Effector memory CD4-positive, alpha-beta T cell (primary cell): ENCODE results near the gene KL.

Experiments used
- DNase-seq, 3 donors: peaks; one replicate each; pipeline ENCODE4 v3.0.0-alpha.2; 2020
- H3K27ac ChIP-seq: 2 replicates; pipeline ENCODE4 v1.7.0; 2013; ENCODE audit warnings: mild to moderate bottlenecking, low read length, moderate library complexity; ENCODE audit not compliant: insufficient read depth, poor library complexity, severe bottlenecking
- H3K27me3 ChIP-seq: replicated peaks from 2 replicates; pipeline ENCODE4 v1.7.0; 2013; ENCODE audit warnings: mild to moderate bottlenecking, low read length; ENCODE audit not compliant: insufficient read depth, control insufficient read depth, poor library complexity, severe bottlenecking
- H3K36me3 ChIP-seq: 2 replicates; pipeline ENCODE4 v1.7.0; 2013; ENCODE audit warnings: mild to moderate bottlenecking, low read length, moderate library complexity; ENCODE audit not compliant: control insufficient read depth, insufficient read depth
- H3K4me1 ChIP-seq: 2 replicates; pipeline ENCODE4 v1.7.0; 2013; ENCODE audit warnings: low read length, mild to moderate bottlenecking; ENCODE audit not compliant: control insufficient read depth, insufficient read depth, poor library complexity, severe bottlenecking
- H3K4me3 ChIP-seq: 2 replicates; pipeline ENCODE4 v1.7.0; 2013; ENCODE audit warnings: low read length, low read depth, mild to moderate bottlenecking; ENCODE audit not compliant: insufficient read depth, poor library complexity, severe bottlenecking
- H3K9me3 ChIP-seq: 2 replicates; pipeline ENCODE4 v1.7.0; 2013; ENCODE audit warnings: mild to moderate bottlenecking, low read length, moderate library complexity; ENCODE audit not compliant: control insufficient read depth

KL gene

DNA sequence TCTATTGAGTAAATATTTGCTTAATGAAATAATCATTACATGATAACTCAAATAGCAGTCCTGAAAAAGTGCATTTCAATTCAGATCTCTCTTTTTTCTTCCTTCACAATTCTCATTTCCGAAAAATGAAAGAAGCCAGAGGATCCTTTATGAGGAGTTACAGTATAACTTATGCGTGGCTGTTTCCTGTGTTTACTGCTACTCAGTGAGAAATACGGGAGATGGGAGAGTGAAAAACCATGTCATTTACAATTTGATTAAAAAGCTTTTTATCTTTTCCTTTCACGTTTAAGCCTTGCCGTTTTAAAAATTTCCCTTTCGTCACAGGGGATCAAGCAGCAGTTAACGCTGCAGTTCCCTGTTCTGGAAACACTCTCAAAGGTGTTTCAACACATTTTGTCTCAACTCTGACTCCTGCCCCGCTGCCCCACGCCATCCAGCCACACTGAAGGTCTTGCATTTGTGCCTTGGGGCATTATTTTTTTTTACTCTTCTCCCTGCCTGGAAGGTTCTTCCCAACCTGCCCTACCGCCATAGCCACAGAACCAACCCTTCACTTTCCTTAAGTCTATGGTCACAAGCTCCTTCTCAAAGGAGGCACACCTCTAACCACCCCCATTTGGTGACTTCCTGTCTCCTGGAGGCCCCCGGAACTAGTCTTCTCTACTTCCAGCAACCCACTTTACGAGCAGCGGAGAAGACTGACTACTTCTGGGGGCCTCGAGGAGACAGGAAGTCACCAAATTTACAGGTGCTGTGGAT lies 17.0 kb downstream of the KL start:
- DNase-seq = no peak
- H3K4me3 ChIP-seq = peak overlapping the region; percentile 11
- H3K27ac ChIP-seq = no peak overlapping the region

GRCh38 chr13:33033986-33034385 lies 17.8 kb downstream of the KL start:
- no peaks in the 10 kb centered on the region for H3K4me1 ChIP-seq
- no peaks in the 10 kb centered on the region for H3K36me3 ChIP-seq
- no peak overlapping the region for H3K4me3 ChIP-seq
- DNase-seq = no peak
- no peaks in the 10 kb centered on the region for H3K9me3 ChIP-seq
- H3K27ac ChIP-seq = no peak overlapping the region
- no peaks in the 10 kb centered on the region for H3K27me3 ChIP-seq

More for the DNA sequence above, 17.0 kb downstream of the KL start:
- no peaks in the 10 kb centered on the region for H3K36me3 ChIP-seq
- H3K4me1 ChIP-seq = no peaks in the 10 kb centered on the region
- no peaks in the 10 kb centered on the region for H3K9me3 ChIP-seq
- H3K27me3 ChIP-seq = no peaks in the 10 kb centered on the region

- Histone ChIP-seq H3K36me3 (no peaks in the 10 kb centered on the region), H3K27ac (no peak overlapping the region), H3K9me3 (no peaks in the 10 kb centered on the region), H3K27me3 (no peaks in the 10 kb centered on the region), H3K4me1 (no peaks in the 10 kb centered on the region), H3K4me3 (no peak overlapping the region)
- no peak for DNase-seq
Observed at GRCh38 chr13:33034882-33035520, 18.8 kb downstream of the KL start.

- no peaks in the 10 kb centered on the region for H3K9me3 ChIP-seq
- no peaks in the 10 kb centered on the region for H3K4me1 ChIP-seq
- no peak for DNase-seq
- no peak overlapping the region for H3K4me3 ChIP-seq
- no peaks in the 10 kb centered on the region for H3K36me3 ChIP-seq
- no peaks in the 10 kb centered on the region for H3K27me3 ChIP-seq
- H3K27ac ChIP-seq = no peak overlapping the region
Observed at GRCh38 chr13:33037673-33038072, 21.4 kb downstream of the KL start.

DNA sequence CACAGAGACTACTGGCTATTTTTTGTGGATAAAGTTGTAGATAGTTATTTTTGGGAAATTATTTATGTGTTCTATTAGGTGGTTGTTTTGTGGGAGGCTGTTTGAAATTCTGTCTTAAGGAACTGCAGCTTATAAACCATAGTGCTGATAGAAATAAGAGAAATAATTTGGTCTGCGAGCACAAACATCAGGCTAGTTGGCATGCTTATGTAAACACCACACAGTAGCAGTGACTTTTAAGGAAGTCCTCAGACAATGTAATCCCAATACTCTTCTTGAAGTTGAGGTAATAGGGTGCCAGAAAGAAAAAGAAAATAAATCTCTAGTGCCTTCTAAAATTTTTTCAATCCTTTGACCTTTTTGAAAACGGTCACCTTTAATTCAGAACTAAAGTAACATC lies 23.9 kb downstream of the KL start:
- no peak for DNase-seq

GRCh38 chr13:33045851-33046592 lies 29.8 kb downstream of the KL start:
- Histone ChIP-seq H3K27me3 (peaks cover 2% of the 10 kb centered on the region), H3K4me3 (no peak overlapping the region), H3K9me3 (no peaks in the 10 kb centered on the region), H3K36me3 (no peaks in the 10 kb centered on the region), H3K4me1 (no peaks in the 10 kb centered on the region), H3K27ac (no peak overlapping the region)
- DNase-seq = no peak

More for the DNA sequence above, 23.9 kb downstream of the KL start:
- no peaks in the 10 kb centered on the region for H3K27me3 ChIP-seq
- no peak overlapping the region for H3K27ac ChIP-seq
- no peaks in the 10 kb centered on the region for H3K4me1 ChIP-seq
- no peak overlapping the region for H3K4me3 ChIP-seq
- no peaks in the 10 kb centered on the region for H3K36me3 ChIP-seq
- H3K9me3 ChIP-seq = no peaks in the 10 kb centered on the region

- Histone ChIP-seq H3K9me3 (no peaks in the 10 kb centered on the region), H3K36me3 (no peaks in the 10 kb centered on the region), H3K27ac (no peak overlapping the region), H3K27me3 (peaks cover 2% of the 10 kb centered on the region), H3K4me3 (no peak overlapping the region), H3K4me1 (no peaks in the 10 kb centered on the region)
- no peak for DNase-seq
Observed at GRCh38 chr13:33050161-33050560, 33.9 kb downstream of the KL start.

DNA sequence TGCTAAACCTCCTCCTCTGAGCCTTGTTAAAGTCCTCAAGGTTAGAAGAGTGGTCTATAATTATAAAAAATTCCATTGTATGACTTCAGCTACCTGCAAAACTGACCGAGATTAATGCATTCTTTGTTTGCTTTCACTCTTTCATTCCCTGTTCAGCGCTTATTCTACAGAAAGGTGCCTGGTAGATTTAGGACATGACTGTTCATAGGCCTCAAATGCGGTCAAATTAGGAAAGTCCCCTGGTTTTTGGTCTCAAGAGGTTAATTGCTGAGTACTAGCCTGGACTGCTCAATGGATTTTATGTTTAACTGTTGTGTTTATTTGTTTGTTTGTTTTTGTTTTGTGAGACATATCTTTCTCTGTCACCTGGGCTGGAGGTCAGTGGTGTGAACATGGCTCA lies 35.4 kb downstream of the KL start:
- peaks cover 2% of the 10 kb centered on the region for H3K27me3 ChIP-seq
- no peaks in the 10 kb centered on the region for H3K4me1 ChIP-seq
- H3K9me3 ChIP-seq = no peaks in the 10 kb centered on the region
- no peak for DNase-seq
- no peak overlapping the region for H3K4me3 ChIP-seq
- no peak overlapping the region for H3K27ac ChIP-seq
- H3K36me3 ChIP-seq = no peaks in the 10 kb centered on the region

DNA sequence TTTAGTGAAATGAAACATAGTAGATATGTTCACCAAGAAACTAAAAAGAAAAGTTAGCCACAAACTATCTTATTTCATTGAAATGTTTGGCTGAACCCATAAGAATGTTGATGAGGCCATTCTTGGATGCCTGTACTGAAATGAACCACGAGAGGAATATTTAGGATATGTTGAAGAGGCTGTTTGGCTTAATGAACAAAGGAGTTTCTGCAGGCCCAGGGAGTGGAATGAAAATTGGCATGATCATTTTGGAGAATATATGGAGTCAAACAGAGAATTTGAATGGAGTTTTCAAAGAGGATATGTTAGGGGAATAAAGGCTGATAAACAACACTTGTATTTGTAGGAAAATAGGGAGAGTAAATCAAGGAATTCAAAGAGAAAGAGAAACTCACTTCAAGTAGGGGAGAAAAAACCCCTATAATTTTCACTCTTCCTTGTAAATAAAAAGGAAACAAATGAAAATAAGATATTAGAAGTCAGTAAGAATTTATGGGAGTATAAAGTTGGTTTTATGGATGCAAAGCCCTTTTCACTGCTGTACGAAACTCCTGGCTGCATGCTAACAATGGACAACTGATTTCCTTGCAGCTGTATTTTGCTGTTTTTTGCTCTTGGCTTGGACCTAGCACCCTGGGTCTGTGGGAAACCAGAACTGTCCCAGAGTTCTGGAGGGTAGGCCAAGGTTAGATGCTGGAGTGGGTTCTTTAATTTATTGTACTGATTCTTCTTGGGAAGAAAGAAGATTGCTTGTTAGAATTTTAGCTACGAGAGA lies 36.5 kb downstream of the KL start:
- no peaks in the 10 kb centered on the region for H3K36me3 ChIP-seq
- no peaks in the 10 kb centered on the region for H3K4me1 ChIP-seq
- H3K27me3 ChIP-seq = peaks cover 2% of the 10 kb centered on the region
- H3K9me3 ChIP-seq = no peaks in the 10 kb centered on the region
- no peak overlapping the region for H3K27ac ChIP-seq
- DNase-seq = no peak
- no peak overlapping the region for H3K4me3 ChIP-seq
